Central memory CD4-positive, alpha-beta T cell (primary cell): ENCODE data around the gene KLF13.

Source experiments
- DNase-seq: peaks from one replicate; pipeline ENCODE4 v3.0.0; 2022

KLF13 gene

GRCh38 chr15:31300981-31301672 lies 25.5 kb upstream of the KLF13 start:
- DNase-seq, result no peak

GRCh38 chr15:31301673-31301990 lies 25.0 kb upstream of the KLF13 start:
- DNase-seq, result no peak

GRCh38 chr15:31302029-31302657 lies 24.5 kb upstream of the KLF13 start:
- DNase-seq, result no peak

GRCh38 chr15:31302778-31303725 lies 23.6 kb upstream of the KLF13 start:
- no peak for DNase-seq

GRCh38 chr15:31303726-31304648 lies 22.6 kb upstream of the KLF13 start:
- DNase-seq, result no peak

- no peak for DNase-seq
Observed at GRCh38 chr15:31304751-31305365, 21.8 kb upstream of the KLF13 start.

GRCh38 chr15:31305375-31305774 lies 21.3 kb upstream of the KLF13 start:
- DNase-seq, result no peak

- no peak for DNase-seq
Observed at GRCh38 chr15:31305796-31306425, 20.7 kb upstream of the KLF13 start.

GRCh38 chr15:31306426-31307269 lies 20.0 kb upstream of the KLF13 start:
- no peak for DNase-seq

- no peak for DNase-seq
Observed at GRCh38 chr15:31307270-31308184, 19.1 kb upstream of the KLF13 start.

- no peak for DNase-seq
Observed at GRCh38 chr15:31308185-31308639, 18.4 kb upstream of the KLF13 start.

- no peak for DNase-seq
Observed at GRCh38 chr15:31309893-31310606, 16.6 kb upstream of the KLF13 start.

GRCh38 chr15:31311735-31312619 lies 14.7 kb upstream of the KLF13 start:
- no peak for DNase-seq

GRCh38 chr15:31313223-31313622 lies 13.4 kb upstream of the KLF13 start:
- no peak for DNase-seq

GRCh38 chr15:31314380-31314779 lies 12.3 kb upstream of the KLF13 start:
- DNase-seq, result no peak

- no peak for DNase-seq
Observed at GRCh38 chr15:31316135-31316795, 10.4 kb upstream of the KLF13 start.

GRCh38 chr15:31317017-31317416 lies 9.6 kb upstream of the KLF13 start:
- no peak for DNase-seq
